AG08396 (cell line): ENCODE results near the gene ZNF205.

Source experiments
- DNase-seq: peaks from one replicate; pipeline ENCODE4 v3.0.0; 2012; ENCODE audit warnings: low spot score, mixed read lengths

The ZNF205 gene

DNA sequence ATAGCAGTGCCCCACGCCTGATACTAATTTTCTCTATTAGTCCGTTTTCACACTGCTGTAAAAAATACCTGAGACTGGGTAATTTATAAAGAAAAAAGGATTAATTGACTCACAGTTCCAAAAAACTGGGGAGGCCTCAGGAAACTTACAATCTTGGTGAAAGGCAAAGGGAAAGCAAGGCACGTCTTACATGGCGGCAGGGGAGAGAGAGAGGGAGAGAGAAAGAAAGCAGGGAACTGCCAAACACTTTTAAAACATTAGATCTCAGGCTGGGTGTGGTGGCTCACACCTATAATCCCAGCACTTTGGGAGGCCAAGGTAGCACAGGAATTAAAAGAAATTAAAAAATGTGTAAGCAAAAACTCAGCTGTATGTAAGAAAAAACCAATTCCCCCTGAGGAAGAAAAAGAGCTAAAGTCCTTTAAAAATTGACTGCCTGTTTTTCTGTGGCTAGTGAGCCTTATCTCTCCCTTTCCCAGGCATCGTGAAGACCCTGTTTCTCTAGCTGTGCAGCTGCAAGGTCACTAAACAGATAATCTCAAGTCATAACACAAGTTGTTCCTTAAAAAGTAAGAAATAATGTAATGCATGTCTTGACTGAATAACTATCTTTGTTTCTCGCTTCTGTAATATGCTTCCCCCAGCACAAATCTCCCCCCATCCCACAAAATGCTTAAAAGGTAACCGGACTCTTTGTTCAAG is 27.3 kb upstream of the ZNF205 start:
- DNase-seq, result no peak

DNA sequence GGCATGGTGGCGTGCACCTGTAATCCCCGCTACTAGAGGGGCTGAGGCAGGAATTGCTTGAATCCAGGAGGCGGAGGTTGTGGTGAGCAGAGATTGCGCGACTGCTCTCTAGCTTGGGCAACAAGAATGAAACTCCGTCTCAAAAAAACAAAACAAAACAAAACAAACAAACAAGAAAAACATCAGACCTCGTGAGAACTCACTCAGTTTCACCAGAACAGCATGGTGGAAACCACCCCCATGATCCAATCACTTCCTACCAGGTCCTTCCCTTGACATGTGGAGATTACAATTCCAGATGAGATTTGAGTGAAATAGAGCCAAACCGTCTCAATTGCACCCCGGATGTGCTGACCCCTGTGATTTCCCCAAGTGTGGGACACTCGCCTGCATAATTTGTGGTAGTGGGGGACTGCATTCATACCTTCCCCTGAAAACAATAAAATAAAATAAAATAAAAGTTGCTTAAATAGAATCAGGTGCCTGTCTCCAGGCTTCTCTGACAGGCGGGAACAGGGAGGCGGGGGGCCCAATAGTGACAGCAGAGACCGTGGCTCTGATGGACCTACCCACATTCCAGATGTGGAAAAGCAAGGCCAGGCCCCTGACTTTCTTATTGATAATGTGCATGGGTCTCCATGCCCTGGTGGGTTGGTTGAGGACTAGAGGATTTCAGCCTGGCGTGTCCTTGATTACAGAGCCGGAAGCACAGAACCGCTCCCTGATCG is 26.4 kb upstream of the ZNF205 start:
- no peak for DNase-seq

DNA sequence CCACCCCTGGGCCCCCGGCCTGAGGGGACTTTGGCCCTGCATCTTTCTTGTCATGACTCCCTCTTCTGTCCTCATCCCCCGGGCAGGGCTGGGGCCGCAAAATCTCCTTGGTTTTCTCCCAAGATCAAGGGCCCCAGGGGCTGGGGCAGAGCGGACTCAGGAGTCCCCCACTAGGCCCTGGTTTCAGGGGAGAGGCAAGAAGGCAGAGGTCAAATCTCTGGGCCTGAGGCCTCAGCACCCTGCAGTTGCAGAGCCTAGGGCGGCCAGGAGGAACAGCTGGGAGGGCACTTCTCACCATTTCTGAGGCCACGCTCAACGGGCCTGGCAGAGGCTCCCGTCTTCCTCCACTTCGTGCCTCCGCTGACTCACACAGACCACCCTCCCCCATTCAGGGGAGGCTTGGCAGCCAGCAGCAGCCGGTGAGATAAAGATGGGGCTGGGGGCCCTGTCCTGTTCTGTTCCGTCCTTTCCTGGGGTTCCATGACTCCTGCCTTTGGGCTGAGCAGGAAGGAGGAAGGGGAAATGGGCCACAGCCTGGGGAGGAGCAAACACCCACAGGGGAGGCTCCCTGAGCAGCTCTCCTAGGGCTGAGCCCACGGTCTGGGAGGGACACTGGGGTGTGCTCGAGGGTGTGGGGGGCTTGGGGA is 25.7 kb upstream of the ZNF205 start:
- no peak for DNase-seq

DNA sequence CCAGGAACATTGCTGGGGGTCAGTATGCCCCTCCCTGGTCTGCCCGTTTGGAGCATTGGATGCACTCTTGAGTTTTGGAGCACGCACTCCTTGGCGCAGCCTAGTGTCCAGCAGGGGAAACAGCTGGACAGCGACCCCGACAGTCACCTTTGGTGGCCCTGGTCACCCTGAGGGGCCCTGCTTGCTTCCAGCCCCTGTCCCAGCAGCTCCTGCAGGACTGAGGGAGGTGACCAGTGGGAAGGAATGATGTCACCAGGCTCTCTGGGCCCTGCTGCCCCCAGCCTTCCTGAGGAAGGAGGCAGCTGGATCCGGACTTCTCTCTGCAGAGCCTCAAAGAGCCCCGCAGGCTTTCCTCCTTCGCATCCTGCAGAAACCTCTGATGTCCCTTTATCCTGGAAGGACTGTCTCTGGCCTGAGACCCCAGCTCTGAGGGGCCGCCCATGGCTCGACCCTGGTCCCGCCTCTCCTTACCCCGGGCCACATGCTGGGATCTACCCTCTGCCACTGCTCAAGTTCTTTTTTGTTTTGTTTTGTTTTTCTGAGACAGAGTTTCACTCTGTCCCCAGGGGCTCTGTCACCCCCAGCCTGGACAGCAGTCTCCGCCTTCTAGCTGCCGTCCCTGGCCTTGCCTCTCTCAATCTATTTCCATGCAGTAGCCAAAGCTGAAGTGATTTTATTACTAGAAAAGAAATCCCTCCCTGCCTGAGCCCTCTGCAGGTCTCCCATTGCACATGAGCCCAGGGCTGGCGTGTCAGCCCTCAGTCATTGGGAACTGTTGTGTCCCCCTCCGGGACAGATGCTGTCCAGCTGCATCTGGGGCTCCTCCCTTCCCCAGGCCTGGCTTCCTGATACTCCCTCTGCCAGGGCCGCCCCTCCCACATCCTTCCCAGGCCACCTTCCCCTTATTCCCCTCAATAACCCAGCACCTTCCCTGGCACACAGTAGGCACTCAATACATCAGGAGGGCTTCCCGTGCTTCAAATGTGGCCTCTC is 24.8 kb upstream of the ZNF205 start:
- no peak for DNase-seq

DNA sequence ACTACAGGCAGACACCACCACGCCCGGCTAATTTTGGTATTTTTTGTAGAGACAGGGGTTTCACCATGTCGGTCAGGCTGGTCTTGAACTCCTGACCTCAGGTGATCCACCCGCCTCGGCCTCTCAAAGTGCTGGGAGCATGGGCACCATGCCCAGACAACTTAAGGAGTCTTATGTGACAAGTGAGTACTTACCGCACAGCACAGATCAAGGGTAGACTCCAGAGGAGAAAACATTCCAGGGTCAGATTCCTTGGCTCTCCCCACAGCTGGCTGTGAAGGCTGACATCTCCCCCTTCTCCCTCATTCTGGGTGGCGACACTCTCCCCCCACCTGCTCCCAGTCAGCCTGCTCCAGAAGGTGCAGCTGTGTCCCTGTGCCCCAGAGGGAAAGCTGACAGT is 23.9 kb upstream of the ZNF205 start:
- no peak for DNase-seq

DNA sequence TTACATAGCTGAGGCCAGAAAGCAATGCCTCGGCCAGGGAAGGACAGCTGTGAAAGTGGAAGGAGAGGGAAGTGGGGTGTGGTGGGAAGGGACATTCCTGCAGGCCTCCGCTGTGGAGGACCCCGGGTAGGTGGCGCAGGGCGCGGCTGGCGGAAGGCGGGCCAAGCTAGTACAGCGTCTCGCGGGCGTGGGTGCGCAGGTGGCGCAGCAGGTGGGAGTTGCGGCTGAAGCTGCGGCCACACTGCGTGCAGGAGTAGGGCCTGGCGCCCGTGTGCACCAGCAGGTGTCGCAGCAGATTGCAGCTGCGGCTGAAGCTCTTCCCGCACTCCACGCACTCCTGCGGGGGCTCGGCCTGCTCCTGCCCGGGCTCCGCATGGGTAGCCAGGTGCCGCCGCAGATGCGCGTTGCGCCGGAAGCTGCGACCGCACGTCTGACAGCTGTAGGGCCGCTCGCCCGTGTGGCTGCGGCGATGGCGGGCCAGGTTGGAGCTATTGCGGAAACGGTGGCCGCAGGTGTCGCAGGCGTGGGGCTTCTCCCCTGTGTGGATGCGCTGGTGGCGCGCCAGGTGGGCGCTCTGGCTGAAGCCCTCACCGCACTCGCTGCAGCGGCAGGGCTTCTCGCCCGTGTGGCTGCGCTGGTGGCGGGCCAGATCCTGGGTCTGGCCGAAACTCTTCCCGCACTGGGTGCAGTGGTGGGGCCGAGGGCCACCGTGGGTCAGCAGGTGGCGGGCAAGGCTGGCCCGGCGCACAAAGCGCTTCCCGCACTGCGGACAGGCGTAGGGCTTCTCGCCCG is 23.3 kb upstream of the ZNF205 start:
- DNase-seq, result no peak

DNA sequence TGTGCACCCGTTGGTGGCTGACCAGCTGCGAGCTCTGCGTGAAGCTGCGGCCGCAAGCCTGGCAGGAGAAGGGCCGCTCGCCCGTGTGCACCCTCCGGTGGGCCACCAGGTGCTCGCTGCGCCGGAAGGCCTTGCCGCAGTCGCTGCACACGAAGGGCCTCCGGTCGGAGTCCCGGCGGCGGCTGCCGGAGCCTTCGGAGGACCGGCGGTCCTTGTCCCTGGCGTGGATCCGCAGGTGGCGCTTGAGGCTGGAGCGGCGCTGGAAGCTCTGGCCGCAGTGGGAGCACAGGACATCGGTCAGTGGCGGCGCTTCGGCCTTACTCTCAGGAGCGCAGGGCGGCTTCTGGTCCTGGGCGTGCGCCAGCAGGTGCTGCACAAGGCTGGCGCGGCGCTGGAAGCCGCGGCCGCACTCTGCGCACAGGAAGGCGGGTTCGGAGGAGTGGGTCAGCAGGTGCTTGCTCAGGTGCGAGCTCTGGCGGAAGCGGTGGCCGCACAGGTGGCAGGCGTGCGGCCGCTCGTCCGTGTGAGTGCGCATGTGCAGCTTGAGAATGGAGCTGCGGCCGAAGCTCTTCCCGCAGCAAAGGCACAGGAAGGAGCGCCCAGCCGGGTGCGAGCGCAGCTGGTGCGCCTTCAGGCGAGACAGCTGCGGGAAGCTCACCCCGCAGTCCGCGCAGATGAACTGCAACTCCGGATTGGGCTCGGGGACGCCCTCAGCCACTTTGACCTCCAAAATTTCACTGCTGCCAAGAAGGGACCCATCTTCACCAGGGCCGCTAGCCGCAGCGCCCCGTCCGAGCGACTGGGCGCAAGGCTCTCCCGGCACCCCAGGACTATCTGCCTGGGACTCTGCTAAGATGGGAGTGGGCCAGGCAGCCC is 22.4 kb upstream of the ZNF205 start:
- no peak for DNase-seq

DNA sequence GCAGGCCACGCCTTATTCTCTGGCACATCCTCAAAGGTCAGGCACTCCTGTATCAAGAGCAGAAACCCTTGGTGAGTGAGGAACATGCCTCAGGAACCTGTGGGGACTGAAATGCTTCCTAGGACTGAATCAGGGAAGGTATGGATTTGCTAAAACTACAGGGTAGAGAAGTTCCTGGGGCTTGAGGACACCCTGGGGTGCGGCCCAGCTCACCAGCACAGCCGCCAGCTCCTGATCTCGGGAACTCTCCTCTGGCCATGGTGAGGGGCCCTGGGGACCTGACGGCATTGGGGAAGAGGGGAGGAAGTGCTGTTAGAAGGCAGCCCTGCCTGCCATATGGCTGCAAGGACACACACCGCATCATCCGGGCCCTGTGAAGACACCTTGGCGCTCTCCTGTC is 20.8 kb upstream of the ZNF205 start:
- no peak for DNase-seq

DNA sequence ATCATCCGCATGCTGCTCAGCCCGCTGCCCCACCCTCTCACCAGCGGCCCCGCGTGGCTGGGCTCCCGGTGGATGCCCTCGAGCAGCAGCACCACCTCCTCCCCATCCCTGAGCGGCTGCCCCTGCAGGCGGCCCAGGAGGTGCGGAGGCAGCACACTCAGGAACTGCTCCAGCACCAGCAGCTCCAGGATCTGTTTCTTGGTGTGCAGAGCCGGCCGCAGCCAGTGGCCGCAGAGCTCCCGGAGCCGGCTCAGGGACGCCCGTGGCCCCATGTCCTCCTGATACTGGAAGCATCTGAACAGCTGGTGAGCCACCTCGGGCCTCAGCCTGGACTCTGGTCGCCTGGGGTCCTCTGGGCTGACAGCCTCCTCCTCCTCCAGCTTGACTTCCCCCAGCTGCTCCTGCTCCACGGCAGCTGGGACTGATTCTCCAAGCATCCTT is 19.9 kb upstream of the ZNF205 start:
- no peak for DNase-seq

DNA sequence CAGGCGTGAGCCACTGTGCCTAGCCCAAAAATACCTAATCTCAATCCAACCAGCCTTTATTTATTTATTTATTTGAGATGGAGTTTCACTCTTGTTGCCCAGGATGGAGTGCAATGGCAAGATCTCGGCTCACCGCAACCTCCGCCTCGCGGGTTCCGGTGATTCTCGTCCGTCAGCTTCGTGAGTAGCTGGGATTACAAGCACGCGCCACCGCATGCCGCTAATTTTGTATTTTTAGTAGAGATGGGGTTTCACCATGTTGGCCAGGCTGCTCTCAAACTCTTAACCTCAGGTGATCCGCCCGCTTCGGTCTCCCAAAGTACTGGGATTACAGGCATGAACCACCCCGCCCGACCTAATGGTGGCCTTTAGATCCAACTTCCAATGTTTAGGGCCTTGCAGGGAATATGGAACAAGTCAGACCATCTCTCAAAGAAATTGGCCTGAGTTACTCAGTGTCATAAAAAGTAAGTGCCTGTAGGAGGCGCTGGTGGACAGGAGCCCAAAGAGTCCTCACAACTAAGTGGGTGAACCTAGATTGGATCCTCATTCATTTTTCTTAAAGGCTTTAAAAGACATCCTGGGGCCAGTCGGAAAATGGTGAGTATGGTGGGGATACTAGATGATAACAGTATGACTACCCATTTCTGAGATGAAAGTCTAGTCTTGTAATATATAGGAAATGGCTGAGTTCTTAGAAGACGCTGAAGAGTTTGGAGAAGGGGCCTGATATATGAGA is 17.9 kb upstream of the ZNF205 start:
- DNase-seq, result peak; percentile 69

DNA sequence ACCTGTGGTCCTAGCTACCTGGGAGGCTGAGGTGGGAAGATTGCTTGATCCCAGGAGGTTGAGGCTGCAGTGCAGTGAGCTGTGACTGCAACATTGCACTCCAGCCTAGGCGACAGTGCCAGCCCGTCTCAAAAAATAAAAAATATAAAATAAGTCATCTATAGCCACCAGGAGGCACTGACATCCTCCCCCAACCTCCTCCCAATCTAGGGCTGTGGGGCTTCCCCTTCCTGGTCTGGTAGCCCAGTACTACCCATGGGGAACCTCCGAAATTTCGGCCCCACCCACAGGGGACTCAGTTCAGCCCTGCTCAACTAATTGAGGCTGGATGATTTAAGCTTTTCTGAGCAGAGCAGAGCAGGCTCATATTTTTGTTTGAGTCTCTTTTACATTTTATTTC is 16.5 kb upstream of the ZNF205 start:
- no peak for DNase-seq

DNA sequence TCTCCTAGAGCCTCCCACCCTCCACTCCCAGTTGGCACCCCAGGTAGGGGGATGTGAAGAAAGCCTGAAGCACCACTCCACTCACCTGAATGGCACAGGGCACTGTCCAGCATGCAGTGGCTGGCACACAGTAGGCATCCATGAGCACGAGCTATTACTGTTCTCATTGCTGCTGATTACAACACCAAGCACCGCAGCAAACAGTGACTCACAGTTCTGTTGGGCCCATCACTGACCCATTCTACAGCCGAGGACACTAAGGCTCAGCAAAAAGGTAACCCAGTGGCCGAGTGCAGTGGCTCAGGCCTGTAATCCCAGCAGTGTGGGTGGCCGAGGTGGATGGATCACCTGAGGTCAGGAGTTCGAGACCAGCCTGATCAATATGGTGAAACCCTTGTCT is 16.0 kb upstream of the ZNF205 start:
- DNase-seq, result no peak

DNA sequence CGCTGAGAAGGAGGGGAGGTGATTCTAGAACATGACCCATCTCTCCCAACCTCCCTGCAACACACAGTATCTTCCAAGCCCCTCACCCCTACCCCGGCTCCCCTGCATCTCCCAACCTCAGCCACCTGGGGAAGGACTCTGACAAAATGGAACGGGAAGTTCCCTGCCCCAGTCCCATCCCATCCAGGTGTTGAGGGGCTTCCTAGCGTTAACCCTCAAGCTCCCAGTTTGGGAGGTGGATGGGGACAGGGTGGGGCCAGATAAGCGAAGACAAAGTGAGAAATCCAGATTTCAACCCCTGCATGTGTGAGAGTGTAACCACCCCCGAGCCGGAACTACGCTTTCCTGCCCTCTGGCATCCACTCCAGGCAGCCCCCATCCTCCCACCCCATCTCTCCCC is 15.1 kb upstream of the ZNF205 start:
- no peak for DNase-seq

DNA sequence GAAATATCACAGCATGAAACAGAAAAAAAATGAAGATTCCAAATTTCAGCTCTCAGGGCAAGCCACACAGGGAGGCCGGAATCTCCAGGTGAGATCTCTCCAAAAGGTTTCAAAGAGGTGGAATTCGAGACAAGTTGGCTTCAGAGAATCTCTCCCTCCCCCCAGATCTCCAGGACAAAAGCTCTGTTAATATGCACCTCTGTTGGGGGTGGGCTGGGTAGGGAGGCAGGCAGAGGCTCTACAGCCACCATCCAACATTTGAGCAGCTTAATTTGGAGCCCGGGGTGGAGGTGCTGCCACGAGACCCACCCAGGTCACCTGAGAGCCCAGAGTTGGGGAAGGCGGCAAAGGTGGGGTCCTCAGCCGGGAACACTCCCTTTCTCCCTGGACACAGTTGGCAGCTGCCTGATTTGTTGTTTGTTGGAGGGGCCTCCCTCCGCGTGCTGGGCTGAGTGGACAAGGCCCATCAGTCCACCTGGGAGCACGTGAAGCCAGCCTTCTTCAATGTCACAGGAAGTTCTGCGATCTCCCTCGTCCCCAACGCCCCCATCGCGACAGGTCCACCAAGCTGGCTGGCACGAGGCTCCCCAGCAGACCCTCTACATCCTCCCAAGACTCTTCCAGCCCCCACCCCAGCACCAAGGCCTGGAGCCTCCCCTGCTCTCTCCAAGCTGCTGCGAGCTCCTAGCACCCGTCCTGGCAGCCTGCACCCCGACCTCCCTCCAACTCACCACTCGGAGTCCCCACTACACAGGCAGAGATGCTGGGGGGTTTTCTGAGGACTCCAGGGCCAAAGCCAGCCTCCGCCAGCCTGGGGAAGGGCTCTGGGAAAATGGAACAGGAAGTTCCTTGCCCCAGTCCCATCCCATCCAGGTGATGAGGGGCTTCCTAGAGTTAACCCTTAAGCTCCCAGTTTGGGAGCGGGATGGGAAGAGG is 13.7 kb upstream of the ZNF205 start, which contains the start of gene ZSCAN10:
Gene ZSCAN10, minus strand, starts transcription at position 836 of the 936 bp plus-strand sequence. CDS start 6,357 bp downstream, outside the sequence.
- DNase-seq, result no peak

DNA sequence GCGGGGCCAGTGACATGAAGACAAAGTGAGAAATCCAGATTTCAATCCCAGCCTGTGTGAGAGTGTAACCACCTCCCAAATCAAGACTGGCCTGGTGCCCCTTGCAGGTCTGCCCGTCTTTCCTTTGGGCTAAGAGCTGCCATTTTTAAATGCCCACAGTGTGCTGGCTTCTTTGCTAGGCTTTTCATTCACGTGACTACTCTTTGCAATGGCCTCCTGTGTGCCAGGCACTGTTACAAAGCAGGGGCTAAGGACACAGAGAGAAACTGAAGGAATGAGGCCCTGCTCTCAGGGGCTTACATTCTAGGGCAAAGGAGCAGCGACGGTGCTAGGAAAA is 13.0 kb upstream of the ZNF205 start:
- no peak for DNase-seq

DNA sequence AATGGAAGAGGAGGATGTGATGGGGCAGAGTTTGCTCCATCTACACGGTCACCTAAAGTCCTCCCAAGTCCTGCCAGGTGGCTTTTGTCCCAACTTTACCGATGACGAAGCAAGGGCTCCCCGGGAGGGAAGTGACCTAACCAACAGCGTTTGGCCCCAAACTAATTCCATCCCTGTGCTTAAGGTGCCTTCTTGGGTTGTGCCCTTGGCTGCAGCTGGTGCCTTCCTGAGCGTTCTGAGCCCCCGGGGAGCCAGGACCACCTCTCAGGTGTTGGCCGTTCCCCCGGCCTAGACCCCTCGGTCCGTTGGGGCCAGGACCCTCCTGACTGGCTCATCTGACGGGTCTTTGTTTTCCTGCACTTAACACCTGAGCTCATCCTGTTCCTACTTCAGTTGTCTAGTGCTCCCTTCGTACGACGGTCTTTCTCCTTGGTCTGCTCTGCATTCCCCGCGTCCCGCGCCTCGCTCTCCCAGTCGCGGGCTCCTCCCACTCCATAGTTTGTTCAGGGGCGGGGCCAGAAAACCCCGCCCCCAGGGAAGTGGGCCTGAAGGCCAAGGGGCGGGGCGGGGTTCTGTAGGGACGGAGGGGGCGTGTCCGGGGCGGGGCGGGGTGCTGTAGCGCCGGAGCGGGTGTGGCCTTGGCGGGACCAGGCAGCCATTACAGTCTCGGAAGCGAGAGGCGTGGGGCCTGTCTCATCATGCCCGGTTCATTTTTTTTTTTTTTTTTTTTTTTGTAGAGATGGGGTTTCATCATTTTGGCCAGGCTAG is 12.5 kb upstream of the ZNF205 start:
- DNase-seq, result peak; percentile 97

DNA sequence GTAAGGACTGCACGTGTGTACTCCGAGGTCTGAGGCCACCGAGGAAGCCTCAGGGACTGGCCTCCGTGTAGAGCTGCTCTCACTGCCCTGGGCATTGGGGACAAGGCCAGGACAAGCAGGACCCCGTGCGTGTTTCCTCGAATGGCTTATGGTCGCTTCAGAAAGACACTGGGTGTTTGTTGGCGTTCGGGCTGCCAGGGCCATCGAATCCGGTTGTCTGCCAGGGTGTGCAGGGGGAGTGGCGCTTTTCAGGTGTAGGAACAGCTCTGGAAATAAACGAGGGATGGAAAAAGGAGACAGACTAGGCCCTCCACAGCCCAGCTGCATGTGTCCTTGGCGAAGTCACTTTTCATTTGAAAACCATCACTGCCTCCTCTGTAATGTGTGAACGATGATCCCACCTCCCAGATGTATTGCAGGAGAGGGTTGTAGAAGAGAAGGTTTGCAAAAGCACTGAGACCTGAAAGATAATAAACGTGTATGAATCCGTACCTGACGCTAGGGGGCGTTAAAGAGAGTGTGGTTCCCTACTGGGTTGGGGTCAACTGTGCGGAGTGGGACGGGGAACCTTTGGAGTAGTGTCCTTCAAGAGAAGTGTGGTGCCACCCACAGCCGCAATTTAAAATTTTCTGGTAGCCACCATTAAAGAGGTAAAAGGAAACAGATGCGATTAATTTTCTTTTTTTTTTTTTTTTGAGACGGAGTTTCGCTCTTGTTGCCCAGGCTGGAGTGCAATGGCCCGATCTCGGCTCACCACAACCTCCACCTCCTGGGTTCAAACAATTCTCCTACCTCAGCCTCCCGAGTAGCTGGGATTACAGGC is 11.2 kb upstream of the ZNF205 start:
- no peak for DNase-seq
